ENCODE results near the gene ANKRD9. TPM values are rescaled to one million over a fixed set of nuclear protein-coding genes. Genes with fewer than 3 reads are reported as not detected.

The ANKRD9 gene
- total and polyA plus RNA-seq, 2 donors (not counting 1 experiment from before 2014, with no cell fraction given), result 2.7 to 22.0 TPM

- DNase-seq (ENCODE audit: low read depth in 2 of 2), result peak; percentile 60 to 62
- TF ChIP-seq, protein P1, sequence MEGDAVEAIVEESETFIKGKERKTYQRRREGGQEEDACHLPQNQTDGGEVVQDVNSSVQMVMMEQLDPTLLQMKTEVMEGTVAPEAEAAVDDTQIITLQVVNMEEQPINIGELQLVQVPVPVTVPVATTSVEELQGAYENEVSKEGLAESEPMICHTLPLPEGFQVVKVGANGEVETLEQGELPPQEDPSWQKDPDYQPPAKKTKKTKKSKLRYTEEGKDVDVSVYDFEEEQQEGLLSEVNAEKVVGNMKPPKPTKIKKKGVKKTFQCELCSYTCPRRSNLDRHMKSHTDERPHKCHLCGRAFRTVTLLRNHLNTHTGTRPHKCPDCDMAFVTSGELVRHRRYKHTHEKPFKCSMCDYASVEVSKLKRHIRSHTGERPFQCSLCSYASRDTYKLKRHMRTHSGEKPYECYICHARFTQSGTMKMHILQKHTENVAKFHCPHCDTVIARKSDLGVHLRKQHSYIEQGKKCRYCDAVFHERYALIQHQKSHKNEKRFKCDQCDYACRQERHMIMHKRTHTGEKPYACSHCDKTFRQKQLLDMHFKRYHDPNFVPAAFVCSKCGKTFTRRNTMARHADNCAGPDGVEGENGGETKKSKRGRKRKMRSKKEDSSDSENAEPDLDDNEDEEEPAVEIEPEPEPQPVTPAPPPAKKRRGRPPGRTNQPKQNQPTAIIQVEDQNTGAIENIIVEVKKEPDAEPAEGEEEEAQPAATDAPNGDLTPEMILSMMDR (conservative IDR thresholded peaks at IDR 0.05 in 1 of 2, IDR thresholded peaks at IDR 0.05 in 1 of 2; ENCODE audit: low read depth in 1 of 2, low read length in 2 of 2), result no peak
- TF ChIP-seq EZH2 (IDR thresholded peaks at IDR 0.05; ENCODE audit: low read length, missing control alignments), result no peak
- Histone ChIP-seq H3K4me1 (ENCODE audit: control insufficient read depth, extremely low read depth, insufficient read depth, low read length) (no peaks in the 10 kb centered on the region), H4K20me1 (ENCODE audit: control insufficient read depth, extremely low read depth, insufficient read depth, low read length) (no peaks in the 10 kb centered on the region), H3K4me3 (replicated peaks in 1 of 4; ENCODE audit: control extremely low read depth in 1 of 4, insufficient read depth in 1 of 4, low read depth in 3 of 4, low read length in 4 of 4) (no peak overlapping the region), H3K9me3 (ENCODE audit: control insufficient read depth, insufficient read depth, low read depth, low read length) (no peaks in the 10 kb centered on the region), H3K27me3 (ENCODE audit: control insufficient read depth, insufficient read depth, low read length) (no peaks in the 10 kb centered on the region), H3K9ac (ENCODE audit: insufficient read depth, low read length) (no peak overlapping the region), H3K79me2 (ENCODE audit: control insufficient read depth, insufficient read depth, low read length) (no peaks in the 10 kb centered on the region), H3K27ac (ENCODE audit: insufficient read depth, low read length) (peak overlapping the region; percentile 85), H3K36me3 (ENCODE audit: control insufficient read depth, insufficient read depth, low read length) (peaks cover 6% of the 10 kb centered on the region), H2AFZ (ENCODE audit: low read length) (peak overlapping the region; percentile 42), H3K4me2 (ENCODE audit: extremely low read depth, insufficient read depth, low read length) (peak overlapping the region; percentile 41)
Observed at GRCh38 chr14:102500158-102500662, 9.4 kb downstream of the ANKRD9 start.

- Histone ChIP-seq H4K20me1 (ENCODE audit: control insufficient read depth, extremely low read depth, insufficient read depth, low read length) (no peaks in the 10 kb centered on the region), H3K4me2 (ENCODE audit: extremely low read depth, insufficient read depth, low read length) (no peak overlapping the region), H3K9me3 (ENCODE audit: control insufficient read depth, insufficient read depth, low read depth, low read length) (no peaks in the 10 kb centered on the region), H3K9ac (ENCODE audit: insufficient read depth, low read length) (no peak overlapping the region), H3K4me3 (replicated peaks in 1 of 4; ENCODE audit: control extremely low read depth in 1 of 4, insufficient read depth in 1 of 4, low read depth in 3 of 4, low read length in 4 of 4) (no peak overlapping the region), H3K79me2 (ENCODE audit: control insufficient read depth, insufficient read depth, low read length) (no peaks in the 10 kb centered on the region), H3K36me3 (ENCODE audit: control insufficient read depth, insufficient read depth, low read length) (peaks cover 6% of the 10 kb centered on the region), H3K4me1 (ENCODE audit: control insufficient read depth, extremely low read depth, insufficient read depth, low read length) (no peaks in the 10 kb centered on the region), H2AFZ (ENCODE audit: low read length) (no peak overlapping the region), H3K27me3 (ENCODE audit: control insufficient read depth, insufficient read depth, low read length) (no peaks in the 10 kb centered on the region), H3K27ac (ENCODE audit: insufficient read depth, low read length) (peak overlapping the region; percentile 85)
- no peak for DNase-seq (ENCODE audit: low read depth in 2 of 2)
- TF ChIP-seq, protein P1 (conservative IDR thresholded peaks at IDR 0.05 in 1 of 2, IDR thresholded peaks at IDR 0.05 in 1 of 2; ENCODE audit: low read depth in 1 of 2, low read length in 2 of 2), result no peak
- TF ChIP-seq EZH2 (IDR thresholded peaks at IDR 0.05; ENCODE audit: low read length, missing control alignments), result no peak
Observed at GRCh38 chr14:102499401-102500157, 10.0 kb downstream of the ANKRD9 start.

DNA sequence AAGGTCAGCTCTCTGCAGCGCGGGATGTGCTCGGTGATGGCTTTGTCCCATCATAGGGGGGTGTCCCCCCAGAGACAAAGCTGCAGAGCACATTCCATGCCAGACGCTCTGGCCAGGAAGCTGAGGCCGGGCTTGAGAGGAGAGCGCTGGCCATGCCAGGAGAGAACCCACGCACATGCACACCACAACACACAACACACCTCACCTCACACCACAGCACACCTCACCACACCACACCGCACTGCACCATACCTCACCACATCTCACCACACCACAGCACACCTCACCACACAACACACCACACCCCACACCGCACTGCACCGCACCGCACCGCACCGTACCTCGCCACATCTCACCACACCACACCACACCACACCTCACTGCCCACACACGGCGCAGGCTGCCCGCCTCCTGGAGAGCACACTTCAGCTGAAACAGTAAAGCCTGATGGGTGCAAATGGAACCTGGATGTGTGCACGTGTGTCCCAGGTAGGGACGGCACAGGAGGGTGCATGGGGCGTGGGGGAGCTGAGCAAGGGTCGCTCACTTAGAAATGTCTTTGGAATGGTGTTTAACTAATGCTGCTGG lies 10.8 kb downstream of the ANKRD9 start:
- Histone ChIP-seq H2AFZ (ENCODE audit: low read length) (no peak overlapping the region), H4K20me1 (ENCODE audit: control insufficient read depth, extremely low read depth, insufficient read depth, low read length) (no peaks in the 10 kb centered on the region), H3K9ac (ENCODE audit: insufficient read depth, low read length) (no peak overlapping the region), H3K4me1 (ENCODE audit: control insufficient read depth, extremely low read depth, insufficient read depth, low read length) (no peaks in the 10 kb centered on the region), H3K4me3 (replicated peaks in 1 of 4; ENCODE audit: control extremely low read depth in 1 of 4, insufficient read depth in 1 of 4, low read depth in 3 of 4, low read length in 4 of 4) (no peak overlapping the region), H3K79me2 (ENCODE audit: control insufficient read depth, insufficient read depth, low read length) (no peaks in the 10 kb centered on the region), H3K9me3 (ENCODE audit: control insufficient read depth, insufficient read depth, low read depth, low read length) (no peaks in the 10 kb centered on the region), H3K27ac (ENCODE audit: insufficient read depth, low read length) (no peak overlapping the region), H3K4me2 (ENCODE audit: extremely low read depth, insufficient read depth, low read length) (no peak overlapping the region), H3K36me3 (ENCODE audit: control insufficient read depth, insufficient read depth, low read length) (peaks cover 6% of the 10 kb centered on the region), H3K27me3 (ENCODE audit: control insufficient read depth, insufficient read depth, low read length) (no peaks in the 10 kb centered on the region)
- no peak for DNase-seq (ENCODE audit: low read depth in 2 of 2)
- no peak for TF ChIP-seq EZH2 (IDR thresholded peaks at IDR 0.05; ENCODE audit: low read length, missing control alignments)
- TF ChIP-seq, protein P1 (conservative IDR thresholded peaks at IDR 0.05 in 1 of 2, IDR thresholded peaks at IDR 0.05 in 1 of 2; ENCODE audit: low read depth in 1 of 2, low read length in 2 of 2), result no peak

Data from fibroblast of lung (primary cell).